Heart right ventricle (tissue), 16 donors: ENCODE data around the gene CLCN2. TPM values are rescaled to one million over a fixed set of nuclear protein-coding genes. Genes with fewer than 3 reads are reported as not detected.
A peak's percentile ranks its signal among the peaks of the same experiment; 100 is the strongest.

Experiments used
- ATAC-seq, 8 donors: fragments of 200-7000 bp; cut with Tn5 transposase; one replicate each; pipeline ENCODE4 v1.9.1; 2020; ENCODE audit warnings: mild to moderate bottlenecking in 8 of 8, moderate library complexity in 8 of 8, moderate number of reproducible peaks in 1 of 8
- DNase-seq, 2 donors: peaks; one replicate each; pipeline ENCODE4 v3.0.0-alpha.2; 2020
- H3K27ac ChIP-seq, 10 donors: fragments of 200-600 bp; sonication (generic) in 2 of 10; one replicate each; pipeline versions ENCODE4 v1.5.0 to v1.8.0; 2020 to 2022; ENCODE audit warnings: mild to moderate bottlenecking in 3 of 10
- H3K27me3 ChIP-seq, 7 donors: fragments of 200-600 bp; one replicate each; pipeline ENCODE4 v1.8.0; 2021 to 2022; ENCODE audit warnings: mild to moderate bottlenecking in 2 of 7
- H3K36me3 ChIP-seq, 9 donors: fragments of 200-600 bp; sonication (generic) in 1 of 9; one replicate each; pipeline versions ENCODE4 v1.5.0 to v1.8.0; 2020 to 2022; ENCODE audit warnings: mild to moderate bottlenecking in 2 of 9
- H3K4me1 ChIP-seq, 9 donors: fragments of 200-600 bp; sonication (generic) in 1 of 9; one replicate each; pipeline versions ENCODE4 v1.5.0 to v1.8.0; 2020 to 2022; ENCODE audit warnings: mild to moderate bottlenecking in 4 of 9
- H3K4me3 ChIP-seq, 10 donors: fragments of 200-600 bp; sonication (generic) in 2 of 10; one replicate each; pipeline versions ENCODE4 v1.5.0 to v1.8.0; 2020 to 2022; ENCODE audit warnings: mild to moderate bottlenecking in 7 of 10, moderate library complexity in 2 of 10
- H3K9me3 ChIP-seq, 11 donors: fragments of 200-600 bp in 10 of 11; sonication (generic) in 2 of 11; one replicate each; pipeline versions ENCODE4 v1.5.0 to v1.8.0; 2013 to 2022; ENCODE audit warnings: mild to moderate bottlenecking in 2 of 11, control low read depth in 1 of 11, moderate library complexity in 1 of 11
- WGBS, 2 donors: extraction: QIAGEN DNeasy Blood & Tissue Kit; methylation state at CpG; one replicate each; pipeline ENCODE4 v1.1.7; 2013; ENCODE audit warnings: inconsistent platforms in 1 of 2; 5-methylcytosine and 5-hydroxymethylcytosine counted together
- intact Hi-C, 10 donors: fragments of 100-400 bp; cut with DNase I; formaldehyde crosslinking; loops; one replicate each; pipeline versions ENCODE4 v1.11.1 to v1.14.2; 2022
- polyA plus RNA-seq, 2 donors: library from polyadenylated mRNA; stranded (reverse); fragments of 200-250 nt; gene quantifications; one replicate each; pipeline ENCODE4 v1.2.3, GENCODE V29; 2013
- total RNA-seq, 10 donors: library from RNA; stranded (reverse); fragmentation: NEBNext Ultra II Directional in 3 of 10; extraction: Animal tissue kit (Norgen Biotek cat#: 25700) in 3 of 10; gene quantifications; one replicate each; pipeline versions ENCODE4 v1.2.1 to v1.2.4, GENCODE V29; 2021 to 2023
- TF ChIP-seq, protein P1 (sequence below), 9 donors: fragments of 200-600 bp; sonication (generic) in 2 of 9; IDR thresholded peaks; one replicate each; pipeline versions ENCODE4 v1.5.0 to v1.8.0; 2021 to 2022; ENCODE audit warnings: antibody characterized with exemption in 9 of 9, mild to moderate bottlenecking in 5 of 9, moderate library complexity in 1 of 9
- donor health status: Arrhythmogenic right ventricular cardiomyopathy.
- donor health status: ischemic (EF 13 %, LVEDD 7.1; RV severe dilation, severe dysfunction).
- donor health status: healthy with polysubstance abuse.
- donor health status: DM: no; HTN: yes; CAD: no.
- donor health status: DM: no; HTN: no; CAD: no.
- donor health status: ischemic (EF 25% LVEDD 6.9; RV normal size, moderate dysfunction).
- donor health status: ischemic (EF 25% LVEDD 5.7; RV mildly dilated, moderate dysfunction).
- donor health status: healthy.
- donor health status: DM: yes; HTN: yes; CAD: no.
- donor health status: Ischemic cardiomyopathy.
- donor health status: ischemic (EF 35%, LVEDD 5.7; RV mildly dilated, moderate dysfunction).
- donor health status: nonischemic (EF 11% LVEDD 7.7; RV severe dilation, severe dysfunction).
- donor health status: DM: yes; HTN: yes; CAD: no.
- donor health status: PGD.
- donor health status: ischemic (EF 29% LVEDD 5.4; RV normal size, mild dysfunction).
- donor health status: nonischemic (EF 23%, LVEDD 6.1; RV moderate dilation, normal function).

Gene CLCN2
- total and polyA plus RNA-seq, 12 donors: 1.3 to 8.4 (median 2.4) TPM

DNA sequence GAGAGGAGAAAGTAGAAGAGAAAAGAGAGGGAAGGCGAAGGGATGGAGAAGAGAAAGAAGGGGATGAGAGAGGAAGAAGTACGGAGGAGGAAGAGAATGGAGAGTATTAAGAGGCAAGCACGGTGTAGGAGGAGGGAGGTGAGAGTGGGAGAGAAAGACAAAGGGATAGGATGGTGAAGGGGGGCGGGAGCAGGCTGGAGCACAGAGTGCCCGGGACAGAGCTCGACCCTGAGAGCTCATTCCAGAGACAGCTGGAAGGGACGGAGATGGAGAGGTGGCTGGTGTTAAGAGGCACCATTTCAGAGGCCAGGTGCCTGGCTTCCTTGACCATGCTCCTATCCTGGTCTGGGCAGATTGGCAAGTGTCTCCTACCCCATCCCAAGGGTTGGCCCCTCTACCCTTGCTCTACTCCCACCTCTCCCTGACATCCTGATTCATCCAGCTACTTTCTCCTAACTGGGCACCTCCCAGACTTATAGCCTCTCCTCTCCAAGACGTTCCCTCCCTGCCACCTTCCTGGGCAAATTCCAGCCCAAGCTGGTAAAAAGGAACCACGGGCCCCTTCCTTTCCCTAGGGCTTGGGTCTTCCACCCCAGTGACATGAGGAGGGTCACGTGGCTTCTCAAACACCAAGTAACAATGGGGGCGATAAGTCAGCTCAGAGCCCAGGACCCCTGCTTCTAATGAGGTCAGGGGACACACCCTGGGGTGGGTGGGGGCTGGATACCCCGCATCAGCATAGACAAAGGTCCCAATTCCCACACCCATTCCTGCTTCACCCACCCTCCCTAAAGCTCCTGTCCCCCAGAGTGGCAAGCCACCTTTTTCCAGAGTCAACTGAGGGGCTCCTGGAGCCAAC, 1.1 kb downstream of the CLCN2 start:
- intact Hi-C loops: loop anchor here in 3 of 10 donors (10.0 kb wide), 4 partner anchors 155 to 1575 kb away; partner anchors contain the start of genes MAGEF1 (in 1 of the 3) and TRA2B (in 1 of the 3)
- no peaks in the 10 kb centered on the region for H3K27me3 ChIP-seq
- peaks cover 0 to 36% (median 0%) of the 10 kb centered on the region in 9 donors for H3K36me3 ChIP-seq
- peak overlapping the region in 9 of 10 donors; percentile 79 to 97 (median 93) for H3K4me3 ChIP-seq
- ATAC-seq: no peak
- no peaks in the 10 kb centered on the region for H3K9me3 ChIP-seq
- peak overlapping the region in 2 of 10 donors; percentile 94 to 99 for H3K27ac ChIP-seq
- DNase-seq: no peak
- peaks cover 4 to 31% (median 22%) of the 10 kb centered on the region in 9 donors for H3K4me1 ChIP-seq
- TF ChIP-seq, protein P1, sequence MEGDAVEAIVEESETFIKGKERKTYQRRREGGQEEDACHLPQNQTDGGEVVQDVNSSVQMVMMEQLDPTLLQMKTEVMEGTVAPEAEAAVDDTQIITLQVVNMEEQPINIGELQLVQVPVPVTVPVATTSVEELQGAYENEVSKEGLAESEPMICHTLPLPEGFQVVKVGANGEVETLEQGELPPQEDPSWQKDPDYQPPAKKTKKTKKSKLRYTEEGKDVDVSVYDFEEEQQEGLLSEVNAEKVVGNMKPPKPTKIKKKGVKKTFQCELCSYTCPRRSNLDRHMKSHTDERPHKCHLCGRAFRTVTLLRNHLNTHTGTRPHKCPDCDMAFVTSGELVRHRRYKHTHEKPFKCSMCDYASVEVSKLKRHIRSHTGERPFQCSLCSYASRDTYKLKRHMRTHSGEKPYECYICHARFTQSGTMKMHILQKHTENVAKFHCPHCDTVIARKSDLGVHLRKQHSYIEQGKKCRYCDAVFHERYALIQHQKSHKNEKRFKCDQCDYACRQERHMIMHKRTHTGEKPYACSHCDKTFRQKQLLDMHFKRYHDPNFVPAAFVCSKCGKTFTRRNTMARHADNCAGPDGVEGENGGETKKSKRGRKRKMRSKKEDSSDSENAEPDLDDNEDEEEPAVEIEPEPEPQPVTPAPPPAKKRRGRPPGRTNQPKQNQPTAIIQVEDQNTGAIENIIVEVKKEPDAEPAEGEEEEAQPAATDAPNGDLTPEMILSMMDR (IDR thresholded peaks at IDR 0.05): no peak
- WGBS, 2 donors: 72 to 74% methylated on average over 12 of the region's 12 CpGs

DNA sequence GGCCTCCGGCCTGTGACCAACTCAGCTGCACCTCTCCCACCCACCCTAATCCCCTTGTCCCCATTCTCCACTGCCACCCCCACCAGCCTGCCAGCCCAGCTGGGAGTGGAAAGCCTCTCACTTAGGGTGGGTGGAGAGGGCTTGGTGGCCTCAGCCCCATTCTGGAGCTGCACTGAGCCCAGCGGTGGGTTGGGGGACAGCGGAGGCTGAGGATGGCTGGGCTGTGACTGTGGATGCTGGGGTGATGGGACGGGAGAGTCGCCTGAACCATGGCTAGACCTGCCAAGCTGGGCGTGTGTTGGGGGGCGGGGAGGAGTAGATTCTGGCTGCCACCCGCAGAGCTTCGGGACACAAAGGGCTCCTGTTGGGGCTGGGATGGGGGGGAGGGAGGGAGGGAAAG, 1.8 kb downstream of the CLCN2 start:
- 76 to 80% methylated on average over 9 of the region's 9 CpGs for WGBS, 2 donors
- Histone ChIP-seq H3K36me3 (peaks cover 0 to 34% (median 0%) of the 10 kb centered on the region in 9 donors), H3K4me3 (no peak overlapping the region), H3K9me3 (no peaks in the 10 kb centered on the region), H3K27ac (no peak overlapping the region), H3K4me1 (peaks cover 4 to 27% (median 21%) of the 10 kb centered on the region in 9 donors), H3K27me3 (no peaks in the 10 kb centered on the region)
- intact Hi-C loops: loop anchor here in 3 of 10 donors (10.0 kb wide), 5 partner anchors 55 to 1575 kb away; partner anchors contain the start of genes MAGEF1 (in 1 of the 3) and TRA2B (in 1 of the 3)
- no peak for ATAC-seq
- TF ChIP-seq, protein P1 (IDR thresholded peaks at IDR 0.05): no peak
- DNase-seq: no peak

DNA sequence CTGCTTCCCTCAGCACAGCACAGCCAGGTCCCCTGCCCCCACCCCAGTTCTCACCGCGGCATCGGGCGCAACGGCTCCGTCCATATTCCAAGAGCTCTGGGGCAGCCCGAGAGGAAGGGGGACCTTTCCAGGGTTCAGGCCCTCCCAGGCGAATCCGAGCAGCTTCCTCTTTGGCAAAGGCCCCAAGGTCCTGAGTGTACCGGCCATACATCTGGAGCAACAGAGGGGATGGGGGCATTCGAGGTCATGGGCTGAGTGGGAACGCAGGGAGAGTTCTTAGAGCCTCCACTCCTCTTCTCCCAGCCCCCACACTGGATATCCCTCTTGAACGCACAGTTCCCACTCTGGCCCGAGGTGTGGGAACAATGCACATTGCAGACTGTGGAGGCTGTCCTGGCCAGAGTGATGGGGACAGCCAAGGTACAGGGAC, 2.5 kb downstream of the CLCN2 start:
- Histone ChIP-seq H3K27ac (no peak overlapping the region), H3K36me3 (peaks cover 0 to 31% (median 0%) of the 10 kb centered on the region in 9 donors), H3K4me1 (peaks cover 4 to 21% (median 14%) of the 10 kb centered on the region in 9 donors), H3K4me3 (no peak overlapping the region), H3K9me3 (no peaks in the 10 kb centered on the region), H3K27me3 (no peaks in the 10 kb centered on the region)
- 50 to 66% methylated on average over 14 of the region's 14 CpGs for WGBS, 2 donors
- DNase-seq (no peak), ATAC-seq (no peak)
- TF ChIP-seq, protein P1 (IDR thresholded peaks at IDR 0.05): no peak
- intact Hi-C loops: loop anchor here in 1 of 10 donors (10.0 kb wide), 1 partner anchor 54 kb away; no protein-coding TSS in a partner anchor

DNA sequence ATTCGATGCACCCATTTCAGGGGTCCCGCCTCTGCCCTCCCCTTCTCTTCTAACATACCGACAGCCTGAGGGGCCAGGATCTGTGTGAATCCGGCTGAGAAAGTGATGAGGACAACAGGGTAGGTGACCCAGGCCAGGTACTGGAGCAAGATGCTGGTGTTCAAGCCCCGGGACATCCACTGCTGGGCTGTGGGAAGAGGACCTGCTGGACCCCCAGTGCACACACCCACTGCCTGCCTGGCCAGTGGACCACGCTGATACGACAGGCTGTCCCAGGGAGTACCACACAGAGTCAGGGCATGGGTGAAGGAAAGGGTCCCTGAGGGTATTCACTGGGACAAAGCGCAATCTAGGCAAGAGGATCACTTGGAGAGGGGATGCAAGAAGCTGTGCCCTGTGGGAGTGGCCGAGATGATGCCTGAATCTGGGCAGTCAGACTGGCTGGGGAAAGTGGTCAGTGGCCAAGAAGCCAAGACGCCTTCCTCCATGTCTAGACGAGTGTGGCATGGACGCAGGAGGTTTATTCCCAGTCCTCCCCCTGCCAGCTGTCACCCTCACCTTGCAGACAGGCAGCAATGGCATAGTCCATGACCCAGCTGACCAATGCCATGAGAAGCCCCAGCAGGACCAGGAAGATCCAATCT, 3.2 kb downstream of the CLCN2 start:
- TF ChIP-seq, protein P1 (IDR thresholded peaks at IDR 0.05): no peak
- Histone ChIP-seq H3K9me3 (no peaks in the 10 kb centered on the region), H3K27ac (no peak overlapping the region), H3K36me3 (peaks cover 0 to 31% (median 0%) of the 10 kb centered on the region in 9 donors), H3K4me3 (no peak overlapping the region), H3K27me3 (no peaks in the 10 kb centered on the region), H3K4me1 (peaks cover 4 to 14% (median 11%) of the 10 kb centered on the region in 9 donors)
- intact Hi-C loops: loop anchor here in 1 of 10 donors (10.0 kb wide), 1 partner anchor 53 kb away; no protein-coding TSS in a partner anchor
- DNase-seq (no peak), ATAC-seq (no peak)
- 96 to 97% methylated on average over 12 of the region's 12 CpGs for WGBS, 2 donors
